GM12878 (cell line): ENCODE measurements around the gene RIC1. TPM values are rescaled to one million over a fixed set of nuclear protein-coding genes. Genes with fewer than 3 reads are reported as not detected.
A peak's percentile ranks its signal among the peaks of the same experiment; 100 is the strongest.

Experiments
- ATAC-seq: fragments of 200-7000 bp; cut with Tn5 transposase; 3 replicates; pipeline ENCODE4 v1.9.1; 2020; ENCODE audit warnings: mild to moderate bottlenecking, moderate library complexity
- BruUV-seq: library from RNA; stranded (reverse); fragments of 400-500 nt; replicated peaks from 2 replicates; lab custom pipeline; 2021; lab: Mats Ljungman, UMichigan
- CTCF ChIA-PET: fragments of 300-600 bp; sonication (Branson Sonifier 250); formaldehyde crosslinking; extraction: SDS; loops from one replicate; lab custom pipeline; 2021; ENCODE audit warnings: inconsistent platforms; lab: Yijun Ruan, JAX
- POLR2A ChIA-PET: fragments of 350-600 bp; formaldehyde crosslinking; extraction: SDS; loops from one replicate; lab custom pipeline; 2021; ENCODE audit warnings: inconsistent platforms; lab: Charles Lee
- RAD21 ChIA-PET: fragments of 300-600 bp; sonication (Branson Sonifier 250); formaldehyde crosslinking; loops from one replicate; lab custom pipeline; 2023; ENCODE audit warnings: antibody characterized with exemption; ENCODE audit not compliant: unreplicated experiment; lab: Charles Lee
- SMC1A ChIA-PET: fragments of 300-600 bp; sonication (Branson Sonifier 250); formaldehyde crosslinking; loops from one replicate; lab custom pipeline; 2023; ENCODE audit not compliant: unreplicated experiment, uncharacterized antibody; lab: Charles Lee
- DNase-seq: peaks from one replicate; pipeline ENCODE4 v3.0.0-alpha.2; 2011; ENCODE audit warnings: low read depth, low spot score
- FAIRE-seq: peaks from 3 replicates; lab custom pipeline; 2011; peaks lifted over from hg19 to GRCh38; lab: Jason Lieb, UNC
- H2AFZ ChIP-seq: 2 replicates; pipeline ENCODE4 v1.6.0; 2011; ENCODE audit warnings: low read depth, low read length, control low read depth; ENCODE audit not compliant: control insufficient read depth
- H3K27ac ChIP-seq: 2 replicates; pipeline ENCODE4 v1.5.1; 2011; ENCODE audit warnings: control low read depth; ENCODE audit not compliant: control insufficient read depth, insufficient read depth
- H3K27me3 ChIP-seq, 2 experiments: replicated peaks in 1 of 2; 2 replicates each; pipeline versions ENCODE4 v1.6.0 to v1.6.1; 2011; ENCODE audit warnings: low read length in 1 of 2; ENCODE audit not compliant: control insufficient read depth in 2 of 2, insufficient read depth in 2 of 2
- H3K36me3 ChIP-seq, 2 experiments: 2 replicates each; pipeline ENCODE4 v1.5.1; 2011; ENCODE audit warnings: low read length in 1 of 2; ENCODE audit not compliant: control insufficient read depth in 2 of 2, insufficient read depth in 2 of 2
- H3K4me1 ChIP-seq: 2 replicates; pipeline ENCODE4 v1.6.1; 2011; ENCODE audit warnings: mild to moderate bottlenecking, low read length, moderate library complexity, mixed read lengths; ENCODE audit not compliant: control insufficient read depth, insufficient read depth
- H3K4me2 ChIP-seq: 2 replicates; pipeline ENCODE4 v1.6.0; 2011; ENCODE audit warnings: control low read depth; ENCODE audit not compliant: control insufficient read depth, insufficient read depth
- H3K4me3 ChIP-seq: fragments of 200-600 bp; sonication (generic); 2 replicates; pipeline ENCODE4 v1.5.1; 2016
- H3K79me2 ChIP-seq: 2 replicates; pipeline ENCODE4 v1.6.0; 2011; ENCODE audit warnings: low read length; ENCODE audit not compliant: control insufficient read depth, insufficient read depth
- H3K9ac ChIP-seq: 2 replicates; pipeline ENCODE4 v1.8.0; 2011; ENCODE audit warnings: low read length, control low read depth, mixed read lengths; ENCODE audit not compliant: control insufficient read depth, insufficient read depth
- H3K9me3 ChIP-seq: replicated peaks from 3 replicates; pipeline ENCODE4 v1.5.1; 2011; ENCODE audit warnings: mild to moderate bottlenecking, low read length; ENCODE audit not compliant: control insufficient read depth, insufficient read depth
- H4K20me1 ChIP-seq: 2 replicates; pipeline ENCODE4 v1.6.0; 2011; ENCODE audit not compliant: control insufficient read depth, insufficient read depth
- BCL11A ChIP-seq: IDR thresholded peaks from 2 replicates; pipeline ENCODE4 v1.6.1; 2011; ENCODE audit warnings: low read depth, low read length
- CBX3 ChIP-seq: fragments of 200-600 bp; sonication (generic); IDR thresholded peaks from 2 replicates; pipeline ENCODE4 v1.6.1; 2016; ENCODE audit warnings: low read depth, borderline replicate concordance
- DPF2 ChIP-seq: fragments of 450-650 bp; IDR thresholded peaks from 2 replicates; pipeline ENCODE4 v1.6.1; 2017; ENCODE audit warnings: mild to moderate bottlenecking
- EP300 ChIP-seq, 2 experiments: fragments of 150-350 bp in 1 of 2; IDR thresholded peaks; 2 replicates each; pipeline ENCODE4 v1.6.1; 2011 to 2012; ENCODE audit warnings: low read depth in 2 of 2, low read length in 2 of 2, borderline replicate concordance in 1 of 2, improper control_type of control experiment in 1 of 2, inconsistent platforms in 1 of 2; ENCODE audit not compliant: control insufficient read depth in 1 of 2
- FOXM1 ChIP-seq: IDR thresholded peaks from 2 replicates; pipeline ENCODE4 v1.6.1; 2012; ENCODE audit warnings: low read depth, mild to moderate bottlenecking, inconsistent platforms, low read length, moderate library complexity
- HDGF ChIP-seq: fragments of 450-650 bp; IDR thresholded peaks from 2 replicates; pipeline ENCODE4 v1.6.1; 2016; ENCODE audit warnings: antibody characterized with exemption
- JUNB ChIP-seq: IDR thresholded peaks from 2 replicates; pipeline ENCODE4 v1.6.1; 2016; ENCODE audit warnings: antibody characterized with exemption, mild to moderate bottlenecking
- KDM1A ChIP-seq: fragments of 200-600 bp; sonication (generic); IDR thresholded peaks from 2 replicates; pipeline ENCODE4 v1.6.1; 2016; ENCODE audit warnings: borderline replicate concordance
- PAX8 ChIP-seq: fragments of 450-650 bp; IDR thresholded peaks from 2 replicates; pipeline ENCODE4 v1.6.1; 2017; ENCODE audit warnings: mild to moderate bottlenecking, moderate library complexity
- RUNX3 ChIP-seq: IDR thresholded peaks from 2 replicates; pipeline ENCODE4 v1.6.1; 2012; ENCODE audit warnings: low read length, inconsistent platforms
- SMARCA5 ChIP-seq: fragments of 450-650 bp; IDR thresholded peaks from 2 replicates; pipeline ENCODE4 v1.6.1; 2017; ENCODE audit warnings: mild to moderate bottlenecking
- SREBF1 ChIP-seq: IDR thresholded peaks from 2 replicates; pipeline ENCODE4 v1.6.1; 2012; ENCODE audit warnings: mild to moderate bottlenecking, low read length
- STAT3 ChIP-seq: IDR thresholded peaks from 2 replicates; pipeline ENCODE4 v1.6.1; 2011; ENCODE audit warnings: low read depth, low read length, improper control_type of control experiment
- TCF12 ChIP-seq: IDR thresholded peaks from 2 replicates; pipeline ENCODE4 v1.6.1; 2011; ENCODE audit warnings: low read depth, mild to moderate bottlenecking, low read length
- ZBED1 ChIP-seq: IDR thresholded peaks from 2 replicates; pipeline ENCODE4 v1.6.1; 2016; ENCODE audit warnings: borderline replicate concordance
- ZBTB4 ChIP-seq: fragments of 450-650 bp; formaldehyde crosslinking; IDR thresholded peaks from 2 replicates; pipeline ENCODE4 v1.4.0; 2022; ENCODE audit warnings: mild to moderate bottlenecking, moderate library complexity
- WGBS: methylation state at CpG from one replicate; pipeline ENCODE4 v1.1.6; 2016; ENCODE audit warnings: low lambda C conversion rate; ENCODE audit not compliant: insufficient replicate concordance, insufficient coverage; ENCODE audit errors: missing lambda C conversion rate; 5-methylcytosine and 5-hydroxymethylcytosine counted together
- in situ Hi-C: fragments of 300-500 bp; cut with MboI; formaldehyde crosslinking; loops from 9 replicates; pipeline ENCODE4 v1.14.3; 2018; ENCODE audit warnings: mixed read lengths
- intact Hi-C: fragments of 100-400 bp; cut with micrococcal nuclease; formaldehyde crosslinking; loops from one replicate; pipeline ENCODE4 v1.14.2; 2022; ENCODE audit not compliant: unreplicated experiment
- polyA plus RNA-seq, 11 experiments: library from polyadenylated mRNA; depleted of rRNA in 4 of 11; unstranded in 6 of 11; stranded (reverse) in 5 of 11; fragments of >200 nt; fragmentation: Nextera tagmentation in 4 of 11; fragmentation: Illumina TruSeq in 1 of 11; extraction: Ambion mirVana in 4 of 11; extraction: Trizol in 1 of 11; gene quantifications; 1 replicate in 1 of 11; 2 replicates in 10 of 11; pipeline versions ENCODE4 v1.2.1 to v1.2.3, GENCODE V29; 2011 to 2016; ENCODE audit warnings: inconsistent platforms in 2 of 11, missing spikeins in 2 of 11, low read depth in 1 of 11
- total RNA-seq, 4 experiments: library from RNA; depleted of rRNA in 3 of 4; stranded (reverse); fragments of >200 nt in 3 of 4; fragmentation: Illumina TruSeq in 1 of 4; extraction: Trizol in 1 of 4; gene quantifications; 2 replicates each; pipeline versions ENCODE4 v1.2.1 to v1.2.3, GENCODE V29; 2013 to 2021
- TF ChIP-seq, protein P1 (sequence below): fragments of 450-650 bp; IDR thresholded peaks from 2 replicates; pipeline ENCODE4 v1.6.1; 2016; ENCODE audit warnings: mild to moderate bottlenecking
- TF ChIP-seq, protein P2 (sequence below): IDR thresholded peaks from 2 replicates; pipeline ENCODE4 v1.6.1; 2011; ENCODE audit warnings: low read depth, low read length, improper control_type of control experiment, borderline replicate concordance

Gene RIC1
- total and polyA plus RNA-seq, 10 of the 15 experiments (the other 5 are each of a cell fraction or from before 2014, with no cell fraction given): 6.2 to 59.8 (median 33.3) TPM

DNA sequence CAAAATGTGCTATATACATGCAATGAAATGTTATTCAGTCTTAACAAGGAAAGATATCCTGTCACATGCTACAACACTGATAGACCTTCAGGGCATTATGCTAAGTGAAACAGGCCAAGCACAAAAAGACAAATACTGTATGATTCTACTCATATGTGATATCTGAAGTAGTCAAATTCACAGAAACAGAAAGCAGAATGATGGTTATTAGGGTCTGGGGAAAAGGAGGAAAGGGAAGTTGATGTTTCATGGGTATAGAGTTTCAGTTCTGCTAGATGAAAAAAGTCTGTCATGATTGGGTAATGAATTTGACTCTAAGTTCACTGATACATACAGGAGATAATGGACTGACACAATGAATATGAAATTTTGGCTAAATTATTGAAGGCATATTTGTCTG is 11.2 kb upstream of the RIC1 start (continued):
- peak; percentile 63; the same call in 1 of the 2 replicates for TF ChIP-seq RUNX3
- no peak for TF ChIP-seq SMARCA5
- TF ChIP-seq EP300 (IDR thresholded peaks at IDR 0.05; ENCODE audit: borderline replicate concordance in 1 of 2, control insufficient read depth in 1 of 2, low read depth in 2 of 2, low read length in 2 of 2): peak in 1 of 2 experiments; percentile 65; a peak in 2 of 4 replicates
- TF ChIP-seq HDGF: 0 out of 2 replicates have a peak, but pooled peaks have one; percentile 52
- 0 out of 2 replicates have a peak, but pooled peaks have one; percentile 18 for TF ChIP-seq BCL11A
- TF ChIP-seq DPF2: 0 out of 2 replicates have a peak, but pooled peaks have one; percentile 33
- TF ChIP-seq CBX3: no peak
- TF ChIP-seq, protein P1, sequence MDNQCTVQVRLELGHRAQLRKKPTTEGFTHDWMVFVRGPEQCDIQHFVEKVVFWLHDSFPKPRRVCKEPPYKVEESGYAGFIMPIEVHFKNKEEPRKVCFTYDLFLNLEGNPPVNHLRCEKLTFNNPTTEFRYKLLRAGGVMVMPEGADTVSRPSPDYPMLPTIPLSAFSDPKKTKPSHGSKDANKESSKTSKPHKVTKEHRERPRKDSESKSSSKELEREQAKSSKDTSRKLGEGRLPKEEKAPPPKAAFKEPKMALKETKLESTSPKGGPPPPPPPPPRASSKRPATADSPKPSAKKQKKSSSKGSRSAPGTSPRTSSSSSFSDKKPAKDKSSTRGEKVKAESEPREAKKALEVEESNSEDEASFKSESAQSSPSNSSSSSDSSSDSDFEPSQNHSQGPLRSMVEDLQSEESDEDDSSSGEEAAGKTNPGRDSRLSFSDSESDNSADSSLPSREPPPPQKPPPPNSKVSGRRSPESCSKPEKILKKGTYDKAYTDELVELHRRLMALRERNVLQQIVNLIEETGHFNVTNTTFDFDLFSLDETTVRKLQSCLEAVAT: 0 out of 2 replicates have a peak, but pooled peaks have one; percentile 67
- TF ChIP-seq PAX8: no peak

DNA sequence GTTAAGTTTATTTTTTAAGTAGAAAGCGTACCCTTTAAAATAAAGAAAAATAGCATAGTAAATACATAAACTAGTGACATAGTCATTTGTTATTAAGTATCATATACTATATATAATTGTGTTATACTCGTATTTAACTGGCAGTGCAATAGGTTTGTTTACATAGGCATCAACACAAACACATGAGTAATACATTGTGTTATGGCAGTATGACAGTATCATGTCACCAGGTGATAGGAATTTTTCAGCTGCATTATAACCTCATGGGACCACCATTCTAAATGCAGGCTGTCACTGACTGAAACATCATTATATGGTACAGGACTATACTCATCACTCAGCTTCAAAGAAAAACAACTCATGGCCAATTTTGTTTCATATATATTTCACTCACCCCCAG is 8.4 kb upstream of the RIC1 start:
- Histone ChIP-seq H3K4me1 (peaks cover 35% of the 10 kb centered on the region), H3K27ac (no peak overlapping the region), H3K4me3 (no peak overlapping the region), H4K20me1 (no peaks in the 10 kb centered on the region), H3K79me2 (peaks cover 54% of the 10 kb centered on the region), H3K36me3 (peaks cover 0 to 3% of the 10 kb centered on the region in 2 experiments; a peak in 1 of 4 replicates), H3K9me3 (no peaks in the 10 kb centered on the region; the same call in 1 of the 3 replicates), H3K4me2 (no peak overlapping the region), H3K27me3 (no peaks in the 10 kb centered on the region), H3K9ac (no peak overlapping the region), H2AFZ (no peak overlapping the region)
- no peak for FAIRE-seq
- intact Hi-C loops (no loop called here), in situ Hi-C loops (no loop called here)
- BruUV-seq: no TSS peak
- DNase-seq: no peak
- ChIA-PET RAD21 (interaction anchor here (1.9 kb wide), 1 partner anchor 7 kb away, joined by 17 read pairs; the partner anchor contains the start of gene RIC1), POLR2A (interaction anchor here (0.6 to 2.2 kb wide), 4 partner anchors 8 to 229 kb away, joined by 3 to 12 read pairs (median 4); partner anchors contain the start of gene RIC1), SMC1A (interaction anchor here (1.3 to 1.7 kb wide), 4 partner anchors 10 to 20 kb away, joined by 4 to 7 read pairs (median 6); no protein-coding TSS in a partner anchor), CTCF (interaction anchor here (0.6 to 2.1 kb wide), 3 partner anchors 11 to 25 kb away, joined by 3 to 7 read pairs (median 7); no protein-coding TSS in a partner anchor)
- WGBS: 97% methylated on average over 2 of the region's 2 CpGs
- ATAC-seq: no peak
- TF ChIP-seq, protein P2, sequence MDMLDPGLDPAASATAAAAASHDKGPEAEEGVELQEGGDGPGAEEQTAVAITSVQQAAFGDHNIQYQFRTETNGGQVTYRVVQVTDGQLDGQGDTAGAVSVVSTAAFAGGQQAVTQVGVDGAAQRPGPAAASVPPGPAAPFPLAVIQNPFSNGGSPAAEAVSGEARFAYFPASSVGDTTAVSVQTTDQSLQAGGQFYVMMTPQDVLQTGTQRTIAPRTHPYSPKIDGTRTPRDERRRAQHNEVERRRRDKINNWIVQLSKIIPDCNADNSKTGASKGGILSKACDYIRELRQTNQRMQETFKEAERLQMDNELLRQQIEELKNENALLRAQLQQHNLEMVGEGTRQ: no peak
- TF ChIP-seq TCF12 (no peak), ZBTB4 (CRISPR knock-in tag) (no peak), HDGF (no peak), STAT3 (no peak), JUNB (no peak), FOXM1 (no peak), KDM1A (no peak), ZBED1 (no peak), SREBF1 (no peak)
